ENCODE data around the gene CNPY1. TPM values are rescaled to one million over a fixed set of nuclear protein-coding genes. Genes with fewer than 3 reads are reported as not detected.

The CNPY1 gene
- total RNA-seq, 1 experiment from 2014 or later, result not detected

GRCh38 chr7:155466814-155467733 is 79.3 kb downstream of the CNPY1 start:
- Histone ChIP-seq H2AFZ (ENCODE audit: low read length) (no peak overlapping the region), H3K23me2 (ENCODE audit: insufficient read length, low read depth, low read length, poor library complexity, severe bottlenecking) (peaks cover 8% of the 10 kb centered on the region), H3T11ph (ENCODE audit: low read length) (no peak overlapping the region), H3K79me1 (ENCODE audit: insufficient read depth, low read depth, low read length, poor library complexity, severe bottlenecking) (no peaks in the 10 kb centered on the region), H3K23ac (ENCODE audit: insufficient read length, low read depth, low read length) (no peak overlapping the region), H3K27ac (ENCODE audit: insufficient read length, low read depth, low read length) (no peak overlapping the region), H2BK20ac (ENCODE audit: low read depth, low read length, poor library complexity, severe bottlenecking) (no peak overlapping the region), H2AK5ac (ENCODE audit: insufficient read length, low read length) (no peak overlapping the region), H3K56ac (ENCODE audit: insufficient read length, low read depth, low read length) (no peak overlapping the region), H3K9ac (ENCODE audit: extremely low read depth, insufficient read length, low read length) (no peak overlapping the region), H2BK5ac (ENCODE audit: insufficient read length, low read length) (no peak overlapping the region), H2BK12ac (ENCODE audit: insufficient read length, low read depth, low read length) (no peak overlapping the region), H4K5ac (ENCODE audit: insufficient read length, low read depth, low read length) (no peak overlapping the region), H3K4ac (ENCODE audit: low read depth, low read length) (no peak overlapping the region), H3K9me3 (ENCODE audit: control insufficient read depth, low read depth, low read length) (no peaks in the 10 kb centered on the region), H2BK15ac (ENCODE audit: low read depth, low read length) (no peak overlapping the region), H2BK120ac (ENCODE audit: low read depth, low read length, poor library complexity, severe bottlenecking) (no peak overlapping the region), H3K18ac (ENCODE audit: insufficient read length, low read depth, low read length) (no peak overlapping the region), H3K79me2 (ENCODE audit: insufficient read depth, low read length) (no peaks in the 10 kb centered on the region), H4K8ac (replicated peaks; ENCODE audit: insufficient read length, low read depth, low read length) (no peak overlapping the region), H3K14ac (ENCODE audit: insufficient read depth, low read length) (no peak overlapping the region), H3K27me3 (ENCODE audit: insufficient read depth, low read length) (peaks cover 97% of the 10 kb centered on the region), H3K4me1 (ENCODE audit: insufficient read depth, low read length) (no peaks in the 10 kb centered on the region), H4K91ac (ENCODE audit: insufficient read length, low read depth, low read length) (no peak overlapping the region), H4K20me1 (ENCODE audit: control insufficient read depth, insufficient read depth, insufficient read length) (no peaks in the 10 kb centered on the region), H3K4me2 (ENCODE audit: insufficient read depth, insufficient read length, low read length) (peak overlapping the region; percentile 5)
- Mint-ChIP-seq H3K27me3 (ENCODE audit: low read depth) (peaks cover 100% of the 10 kb centered on the region), H3K4me3 (peak overlapping the region; percentile 8 to 73; a peak in 4 of 5 replicates), H3K9me3 (no peaks in the 10 kb centered on the region; a peak in 1 of 5 replicates), H3K36me3 (ENCODE audit: insufficient read depth in 1 of 3, low read depth in 3 of 3) (no peaks in the 10 kb centered on the region; a peak in 1 of 7 replicates), H3K4me1 (peaks cover 18 to 29% of the 10 kb centered on the region in 2 experiments), H3K27ac (no peak overlapping the region)
- peak; percentile 90 for DNase-seq
- no CpG with 5 or more reads among the region's 78 CpGs for WGBS (ENCODE audit: extremely low coverage, insufficient read length, low lambda C conversion rate)
- TF ChIP-seq, protein P1, sequence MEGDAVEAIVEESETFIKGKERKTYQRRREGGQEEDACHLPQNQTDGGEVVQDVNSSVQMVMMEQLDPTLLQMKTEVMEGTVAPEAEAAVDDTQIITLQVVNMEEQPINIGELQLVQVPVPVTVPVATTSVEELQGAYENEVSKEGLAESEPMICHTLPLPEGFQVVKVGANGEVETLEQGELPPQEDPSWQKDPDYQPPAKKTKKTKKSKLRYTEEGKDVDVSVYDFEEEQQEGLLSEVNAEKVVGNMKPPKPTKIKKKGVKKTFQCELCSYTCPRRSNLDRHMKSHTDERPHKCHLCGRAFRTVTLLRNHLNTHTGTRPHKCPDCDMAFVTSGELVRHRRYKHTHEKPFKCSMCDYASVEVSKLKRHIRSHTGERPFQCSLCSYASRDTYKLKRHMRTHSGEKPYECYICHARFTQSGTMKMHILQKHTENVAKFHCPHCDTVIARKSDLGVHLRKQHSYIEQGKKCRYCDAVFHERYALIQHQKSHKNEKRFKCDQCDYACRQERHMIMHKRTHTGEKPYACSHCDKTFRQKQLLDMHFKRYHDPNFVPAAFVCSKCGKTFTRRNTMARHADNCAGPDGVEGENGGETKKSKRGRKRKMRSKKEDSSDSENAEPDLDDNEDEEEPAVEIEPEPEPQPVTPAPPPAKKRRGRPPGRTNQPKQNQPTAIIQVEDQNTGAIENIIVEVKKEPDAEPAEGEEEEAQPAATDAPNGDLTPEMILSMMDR (conservative IDR thresholded peaks at IDR 0.05), result peak; percentile 57

Data from H9 (cell line).